ENCODE data around the gene SNCA.

The SNCA gene

GRCh38 chr4:89707467-89707866 is 129.5 kb downstream of the SNCA start:
- no peak for DNase-seq (ENCODE audit: low read depth)

- DNase-seq (ENCODE audit: low read depth): peak; percentile 24
Measured at GRCh38 chr4:89704651-89705395, 132.1 kb downstream of the SNCA start.

GRCh38 chr4:89703829-89704590 is 133.0 kb downstream of the SNCA start:
- DNase-seq (ENCODE audit: low read depth): no peak

GRCh38 chr4:89700766-89701423 is 136.1 kb downstream of the SNCA start:
- no peak for DNase-seq (ENCODE audit: low read depth)

- DNase-seq (ENCODE audit: low read depth): no peak
Measured at GRCh38 chr4:89685690-89686089, 151.3 kb downstream of the SNCA start.

GRCh38 chr4:89685277-89685676 is 151.7 kb downstream of the SNCA start:
- no peak for DNase-seq (ENCODE audit: low read depth)

GRCh38 chr4:89684536-89684935 is 152.4 kb downstream of the SNCA start:
- no peak for DNase-seq (ENCODE audit: low read depth)

GRCh38 chr4:89682808-89683207 is 154.2 kb downstream of the SNCA start:
- DNase-seq (ENCODE audit: low read depth): peak; percentile 9

- no peak for DNase-seq (ENCODE audit: low read depth)
Measured at GRCh38 chr4:89681671-89682070, 155.3 kb downstream of the SNCA start.

GRCh38 chr4:89681219-89681618 is 155.7 kb downstream of the SNCA start:
- peak; percentile 31 for DNase-seq (ENCODE audit: low read depth)

GRCh38 chr4:89674876-89675459 is 162.0 kb downstream of the SNCA start:
- no peak for DNase-seq (ENCODE audit: low read depth)

Data from iris pigment epithelial cell (primary cell).